Ovary (tissue), 3 donors: ENCODE measurements around the gene SYNDIG1.

Source experiments
- CTCF ChIP-seq, 3 donors: fragments of 450-650 bp in 2 of 3; fragments of 200-600 bp in 1 of 3; IDR thresholded peaks; one replicate each; pipeline versions ENCODE4 v1.5.1 to v1.8.0; 2016 to 2022; ENCODE audit warnings: antibody characterized with exemption in 3 of 3, mild to moderate bottlenecking in 1 of 3
- EP300 ChIP-seq: sonication (generic); formaldehyde crosslinking; IDR thresholded peaks from one replicate; pipeline ENCODE4 v1.6.1; 2017; ENCODE audit warnings: antibody characterized with exemption
- POLR2A ChIP-seq: fragments of 450-650 bp; IDR thresholded peaks from one replicate; pipeline ENCODE4 v1.6.1; 2017; ENCODE audit warnings: antibody characterized with exemption, mild to moderate bottlenecking, moderate library complexity
- donor health status: DM: no; HTN: no; CAD: no.

- TF ChIP-seq CTCF (IDR thresholded peaks at IDR 0.05), result no peak
- no peak for TF ChIP-seq POLR2A
- no peak for TF ChIP-seq EP300
Observed at GRCh38 chr20:24638591-24639548, 169.4 kb downstream of the SYNDIG1 start.
